CD8-positive, alpha-beta memory T cell (primary cell): Measurements from ENCODE around the gene GLOD4. TPM values are rescaled to one million over a fixed set of nuclear protein-coding genes. Genes with fewer than 3 reads are reported as not detected.

ENCODE experiments used
- CTCF ChIA-PET: fragments of 350-600 bp; sonication (Branson Sonifier 250); formaldehyde crosslinking; loops from one replicate; lab custom pipeline; 2021; ENCODE audit warnings: antibody characterized with exemption; lab: Charles Lee
- POLR2A ChIA-PET: fragments of 350-600 bp; sonication (Branson Sonifier 250); formaldehyde crosslinking; loops from one replicate; lab custom pipeline; 2021; ENCODE audit warnings: antibody characterized with exemption; lab: Charles Lee
- DNase-seq, 5 donors: peaks; one replicate each; pipeline versions ENCODE4 v3.0.0 to v3.0.0-alpha.2; 2020 to 2022; ENCODE audit warnings: mixed read lengths in 1 of 5
- H3K27ac ChIP-seq: one replicate; pipeline ENCODE4 v1.7.0; 2013; ENCODE audit warnings: low read depth, mild to moderate bottlenecking, low read length, moderate library complexity
- H3K27me3 ChIP-seq: 2 replicates; pipeline ENCODE4 v1.7.0; 2013; ENCODE audit warnings: low read length, mild to moderate bottlenecking; ENCODE audit not compliant: insufficient read depth, poor library complexity, severe bottlenecking
- H3K36me3 ChIP-seq: 2 replicates; pipeline ENCODE4 v1.7.0; 2013; ENCODE audit warnings: mild to moderate bottlenecking, low read length, moderate library complexity; ENCODE audit not compliant: insufficient read depth
- H3K4me1 ChIP-seq: 2 replicates; pipeline ENCODE4 v1.7.0; 2013; ENCODE audit warnings: mild to moderate bottlenecking, low read length, moderate library complexity; ENCODE audit not compliant: insufficient read depth
- H3K4me3 ChIP-seq: 2 replicates; pipeline ENCODE4 v1.7.0; 2013; ENCODE audit warnings: mild to moderate bottlenecking, low read length
- H3K9me3 ChIP-seq: 2 replicates; pipeline ENCODE4 v1.7.0; 2013; ENCODE audit warnings: mild to moderate bottlenecking, low read length
- H3K27ac Mint-ChIP-seq, 8 donors: one replicate each; pipeline ENCODE4 v1.8.0; 2020 to 2021; ENCODE audit warnings: mixed read lengths in 8 of 8, mild to moderate bottlenecking in 6 of 8, inconsistent platforms in 3 of 8, moderate library complexity in 3 of 8
- H3K27me3 Mint-ChIP-seq, 2 donors: one replicate each; pipeline ENCODE4 v1.8.0; 2020 to 2021; ENCODE audit warnings: mixed read lengths in 2 of 2, mild to moderate bottlenecking in 1 of 2, moderate library complexity in 1 of 2
- H3K36me3 Mint-ChIP-seq, 3 donors: one replicate each; pipeline ENCODE4 v1.8.0; 2020 to 2021; ENCODE audit warnings: mixed read lengths in 3 of 3, inconsistent platforms in 1 of 3, mild to moderate bottlenecking in 1 of 3
- H3K4me1 Mint-ChIP-seq, 3 donors: one replicate each; pipeline ENCODE4 v1.8.0; 2020 to 2021; ENCODE audit warnings: mixed read lengths in 3 of 3, inconsistent platforms in 1 of 3, mild to moderate bottlenecking in 1 of 3
- H3K4me3 Mint-ChIP-seq, 7 donors: one replicate each; pipeline ENCODE4 v1.8.0; 2020 to 2021; ENCODE audit warnings: mixed read lengths in 7 of 7, mild to moderate bottlenecking in 6 of 7, moderate library complexity in 4 of 7, inconsistent platforms in 2 of 7
- H3K9me3 Mint-ChIP-seq, 5 donors: one replicate each; pipeline ENCODE4 v1.8.0; 2020 to 2022; ENCODE audit warnings: mixed read lengths in 5 of 5, mild to moderate bottlenecking in 3 of 5, moderate library complexity in 2 of 5, inconsistent platforms in 1 of 5
- polyA plus RNA-seq: library from polyadenylated mRNA; unstranded; fragments of 300-500 nt; fragmentation: Illumina TruSeq; gene quantifications from one replicate; pipeline ENCODE4 v1.2.3, GENCODE V29; 2021
- total RNA-seq, 2 experiments: library from RNA; stranded (reverse); gene quantifications; one replicate each; pipeline ENCODE4 v1.2.3, GENCODE V29; 2021

GLOD4 gene
- total and polyA plus RNA-seq, 3 experiments from 2014 or later: 76.4 to 97.7 (median 90.6) TPM

- Mint-ChIP-seq H3K27me3 (peaks cover 0 to 3% of the 10 kb centered on the region in 2 donors), H3K9me3 (no peaks in the 10 kb centered on the region), H3K4me3 (no peak overlapping the region), H3K36me3 (no peaks in the 10 kb centered on the region), H3K4me1 (no peaks in the 10 kb centered on the region), H3K27ac (no peak overlapping the region)
- no peak for DNase-seq
- Histone ChIP-seq H3K36me3 (no peaks in the 10 kb centered on the region), H3K4me1 (no peaks in the 10 kb centered on the region), H3K27ac (no peak overlapping the region), H3K4me3 (no peak overlapping the region), H3K27me3 (no peaks in the 10 kb centered on the region), H3K9me3 (no peaks in the 10 kb centered on the region)
- CTCF ChIA-PET: no interaction called here
- POLR2A ChIA-PET: no interaction called here
Measured at GRCh38 chr17:823501-823902, 41.4 kb upstream of the GLOD4 start.

GRCh38 chr17:819251-819650, 37.2 kb upstream of the GLOD4 start:
- peaks cover 0 to 11% of the 10 kb centered on the region in 2 donors for H3K27me3 Mint-ChIP-seq
- CTCF ChIA-PET: no interaction called here
- H3K27me3 ChIP-seq: no peaks in the 10 kb centered on the region

GRCh38 chr17:814371-814770, 32.3 kb upstream of the GLOD4 start:
- Mint-ChIP-seq H3K36me3 (no peaks in the 10 kb centered on the region), H3K9me3 (no peaks in the 10 kb centered on the region), H3K4me1 (no peaks in the 10 kb centered on the region), H3K27me3 (peaks cover 1 to 16% of the 10 kb centered on the region in 2 donors), H3K4me3 (no peak overlapping the region), H3K27ac (no peak overlapping the region)
- Histone ChIP-seq H3K4me1 (no peaks in the 10 kb centered on the region), H3K27me3 (no peaks in the 10 kb centered on the region), H3K36me3 (no peaks in the 10 kb centered on the region), H3K27ac (no peak overlapping the region), H3K9me3 (no peaks in the 10 kb centered on the region), H3K4me3 (no peak overlapping the region)
- no peak for DNase-seq
- CTCF ChIA-PET: no interaction called here
- POLR2A ChIA-PET: interaction anchor here (0.5 kb wide), 1 partner anchor 87 kb away, joined by 5 read pairs; no protein-coding TSS in a partner anchor

More at GRCh38 chr17:819251-819650, 37.2 kb upstream of the GLOD4 start:
- Histone ChIP-seq H3K36me3 (no peaks in the 10 kb centered on the region), H3K4me1 (no peaks in the 10 kb centered on the region), H3K4me3 (no peak overlapping the region), H3K27ac (no peak overlapping the region), H3K9me3 (no peaks in the 10 kb centered on the region)
- POLR2A ChIA-PET: no interaction called here
- Mint-ChIP-seq H3K27ac (no peak overlapping the region), H3K9me3 (no peaks in the 10 kb centered on the region), H3K4me3 (no peak overlapping the region), H3K36me3 (no peaks in the 10 kb centered on the region), H3K4me1 (no peaks in the 10 kb centered on the region)
- no peak for DNase-seq

- no peaks in the 10 kb centered on the region for H3K9me3 ChIP-seq
- no peaks in the 10 kb centered on the region for H3K27me3 ChIP-seq
- H3K4me1 ChIP-seq: no peaks in the 10 kb centered on the region
- no peak overlapping the region for H3K4me3 ChIP-seq
- no peaks in the 10 kb centered on the region for H3K36me3 ChIP-seq
- H3K4me3 Mint-ChIP-seq: no peak overlapping the region
- no peaks in the 10 kb centered on the region for H3K4me1 Mint-ChIP-seq
- no peaks in the 10 kb centered on the region for H3K9me3 Mint-ChIP-seq
- CTCF ChIA-PET: no interaction called here
- peak overlapping the region in 2 of 8 donors; percentile 1 to 33 for H3K27ac Mint-ChIP-seq
- POLR2A ChIA-PET: no interaction called here
- H3K27me3 Mint-ChIP-seq: peaks cover 1 to 16% of the 10 kb centered on the region in 2 donors
- H3K27ac ChIP-seq: no peak overlapping the region
- H3K36me3 Mint-ChIP-seq: no peaks in the 10 kb centered on the region
- no peak for DNase-seq
Measured at GRCh38 chr17:812638-813204, 30.6 kb upstream of the GLOD4 start.

- Mint-ChIP-seq H3K4me1 (no peaks in the 10 kb centered on the region), H3K9me3 (no peaks in the 10 kb centered on the region), H3K27me3 (peaks cover 1 to 7% of the 10 kb centered on the region in 2 donors), H3K27ac (peak overlapping the region in 1 of 8 donors; percentile 84), H3K36me3 (no peaks in the 10 kb centered on the region), H3K4me3 (no peak overlapping the region)
- Histone ChIP-seq H3K36me3 (no peaks in the 10 kb centered on the region), H3K4me1 (no peaks in the 10 kb centered on the region), H3K27ac (no peak overlapping the region), H3K9me3 (no peaks in the 10 kb centered on the region), H3K27me3 (no peaks in the 10 kb centered on the region), H3K4me3 (no peak overlapping the region)
- POLR2A ChIA-PET: no interaction called here
- CTCF ChIA-PET: no interaction called here
- DNase-seq: no peak
Measured at GRCh38 chr17:811051-811784, 29.1 kb upstream of the GLOD4 start.

GRCh38 chr17:807523-808294, 25.6 kb upstream of the GLOD4 start:
- H3K4me1 Mint-ChIP-seq: no peaks in the 10 kb centered on the region
- H3K36me3 Mint-ChIP-seq: no peaks in the 10 kb centered on the region
- Histone ChIP-seq H3K4me3 (no peak overlapping the region), H3K9me3 (no peaks in the 10 kb centered on the region), H3K4me1 (no peaks in the 10 kb centered on the region), H3K36me3 (no peaks in the 10 kb centered on the region), H3K27me3 (no peaks in the 10 kb centered on the region), H3K27ac (no peak overlapping the region)
- no peak for DNase-seq
- no peak overlapping the region for H3K27ac Mint-ChIP-seq
- H3K27me3 Mint-ChIP-seq: peaks cover 1 to 7% of the 10 kb centered on the region in 2 donors
- ChIA-PET POLR2A (no interaction called here), CTCF (no interaction called here)
- no peak overlapping the region for H3K4me3 Mint-ChIP-seq
- H3K9me3 Mint-ChIP-seq: no peaks in the 10 kb centered on the region

- Histone ChIP-seq H3K4me3 (no peak overlapping the region), H3K9me3 (no peaks in the 10 kb centered on the region), H3K27me3 (no peaks in the 10 kb centered on the region), H3K36me3 (no peaks in the 10 kb centered on the region), H3K4me1 (no peaks in the 10 kb centered on the region), H3K27ac (no peak overlapping the region)
- ChIA-PET POLR2A (no interaction called here), CTCF (no interaction called here)
- no peaks in the 10 kb centered on the region for H3K9me3 Mint-ChIP-seq
- H3K27me3 Mint-ChIP-seq: no peaks in the 10 kb centered on the region
- H3K27ac Mint-ChIP-seq: no peak overlapping the region
- no peak for DNase-seq
- no peaks in the 10 kb centered on the region for H3K4me1 Mint-ChIP-seq
- H3K36me3 Mint-ChIP-seq: no peaks in the 10 kb centered on the region
- H3K4me3 Mint-ChIP-seq: no peak overlapping the region
Measured at GRCh38 chr17:806781-807522, 24.9 kb upstream of the GLOD4 start.
